GM13977 (cell line): ENCODE measurements around the gene STH.

Source experiments
- DNase-seq: peaks from one replicate; pipeline ENCODE4 v3.0.0; 2012; ENCODE audit warnings: low spot score
- in situ Hi-C: fragments of 300-500 bp; cut with MboI; formaldehyde crosslinking; loops from one replicate; pipeline ENCODE4 v1.12.0; 2022; ENCODE audit warnings: low sequenced_read_pairs, low pct_unique_long_range_greater_than_20kb, mixed read lengths, inconsistent platforms; ENCODE audit not compliant: unreplicated experiment
- TF ChIP-seq, protein P1 (sequence below): IDR thresholded peaks from 2 replicates; pipeline ENCODE4 v1.5.1; 2012; ENCODE audit warnings: mild to moderate bottlenecking, control low read depth; ENCODE audit not compliant: insufficient read depth; ENCODE audit errors: extremely low read depth, missing control alignments

Gene STH

DNA sequence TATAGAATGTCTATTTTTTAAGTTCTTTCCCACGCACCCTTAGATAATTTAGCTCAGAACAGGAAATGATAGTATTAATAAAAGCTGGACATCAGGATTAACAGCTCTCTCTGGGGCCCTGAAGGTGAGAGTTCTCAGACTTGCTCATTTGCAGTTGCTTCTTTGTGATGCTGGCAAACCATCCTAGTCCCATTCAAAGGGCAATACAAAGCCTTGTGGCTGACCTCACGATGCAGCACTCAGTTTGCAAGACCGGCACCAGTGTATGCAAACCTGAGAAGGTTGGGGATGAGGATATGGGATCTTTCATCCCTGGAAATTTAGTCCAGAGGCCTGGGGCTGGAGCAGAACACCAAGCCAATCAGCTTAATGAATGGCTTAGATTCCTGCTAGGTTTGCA, 29.3 kb downstream of the STH start:
- TF ChIP-seq, protein P1, sequence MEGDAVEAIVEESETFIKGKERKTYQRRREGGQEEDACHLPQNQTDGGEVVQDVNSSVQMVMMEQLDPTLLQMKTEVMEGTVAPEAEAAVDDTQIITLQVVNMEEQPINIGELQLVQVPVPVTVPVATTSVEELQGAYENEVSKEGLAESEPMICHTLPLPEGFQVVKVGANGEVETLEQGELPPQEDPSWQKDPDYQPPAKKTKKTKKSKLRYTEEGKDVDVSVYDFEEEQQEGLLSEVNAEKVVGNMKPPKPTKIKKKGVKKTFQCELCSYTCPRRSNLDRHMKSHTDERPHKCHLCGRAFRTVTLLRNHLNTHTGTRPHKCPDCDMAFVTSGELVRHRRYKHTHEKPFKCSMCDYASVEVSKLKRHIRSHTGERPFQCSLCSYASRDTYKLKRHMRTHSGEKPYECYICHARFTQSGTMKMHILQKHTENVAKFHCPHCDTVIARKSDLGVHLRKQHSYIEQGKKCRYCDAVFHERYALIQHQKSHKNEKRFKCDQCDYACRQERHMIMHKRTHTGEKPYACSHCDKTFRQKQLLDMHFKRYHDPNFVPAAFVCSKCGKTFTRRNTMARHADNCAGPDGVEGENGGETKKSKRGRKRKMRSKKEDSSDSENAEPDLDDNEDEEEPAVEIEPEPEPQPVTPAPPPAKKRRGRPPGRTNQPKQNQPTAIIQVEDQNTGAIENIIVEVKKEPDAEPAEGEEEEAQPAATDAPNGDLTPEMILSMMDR = no peak
- DNase-seq = no peak
- in situ Hi-C loops = no loop called here

DNA sequence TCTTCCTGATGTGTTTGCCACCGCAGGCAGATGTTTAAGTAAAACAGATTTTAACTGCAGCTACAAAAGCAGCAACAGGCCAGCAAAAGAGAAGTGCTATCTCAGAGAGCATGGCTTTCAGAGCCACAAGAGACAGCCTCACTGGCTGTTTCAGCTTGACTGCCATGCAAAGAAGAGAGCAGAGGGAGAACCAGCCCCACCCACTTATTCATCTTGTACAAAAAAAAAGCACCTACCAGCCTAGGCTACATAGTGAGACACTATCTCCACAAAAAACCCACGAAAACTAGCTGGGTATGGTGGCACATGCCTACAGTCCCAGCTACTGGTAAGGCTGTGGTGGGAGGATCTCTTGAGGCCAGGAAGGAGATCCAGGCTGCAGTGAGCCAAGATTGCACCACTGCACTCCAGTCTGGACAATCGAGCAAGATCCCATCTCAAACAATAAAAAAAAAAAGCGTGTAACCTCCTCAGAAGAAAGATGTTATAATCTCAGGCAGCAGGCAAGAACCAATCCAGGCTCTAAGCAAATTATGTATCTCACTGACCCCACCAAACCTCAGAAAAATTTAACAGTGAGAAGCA, 30.0 kb downstream of the STH start:
- TF ChIP-seq, protein P1 = no peak
- DNase-seq = no peak
- in situ Hi-C loops = no loop called here

DNA sequence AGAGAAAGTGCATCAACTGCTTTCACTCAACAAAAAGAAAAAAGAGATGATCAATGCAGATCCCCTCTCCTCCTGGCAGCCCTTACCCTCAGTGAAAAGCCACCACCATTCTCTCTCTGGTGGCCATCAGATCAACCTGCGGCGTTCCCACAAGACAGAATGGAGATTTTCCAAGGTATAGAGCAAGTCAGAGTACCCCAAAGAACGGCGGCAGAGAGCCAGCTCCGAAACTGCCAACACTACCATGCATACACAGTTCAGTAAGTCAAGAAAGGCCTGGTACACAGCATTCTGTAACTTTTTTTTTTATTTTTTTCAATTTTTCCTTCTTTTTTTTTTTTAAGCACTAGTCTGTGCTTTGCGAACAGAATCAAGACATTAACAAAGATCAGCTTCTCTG, 30.6 kb downstream of the STH start:
- no peak for DNase-seq
- in situ Hi-C loops = no loop called here
- TF ChIP-seq, protein P1 = no peak

DNA sequence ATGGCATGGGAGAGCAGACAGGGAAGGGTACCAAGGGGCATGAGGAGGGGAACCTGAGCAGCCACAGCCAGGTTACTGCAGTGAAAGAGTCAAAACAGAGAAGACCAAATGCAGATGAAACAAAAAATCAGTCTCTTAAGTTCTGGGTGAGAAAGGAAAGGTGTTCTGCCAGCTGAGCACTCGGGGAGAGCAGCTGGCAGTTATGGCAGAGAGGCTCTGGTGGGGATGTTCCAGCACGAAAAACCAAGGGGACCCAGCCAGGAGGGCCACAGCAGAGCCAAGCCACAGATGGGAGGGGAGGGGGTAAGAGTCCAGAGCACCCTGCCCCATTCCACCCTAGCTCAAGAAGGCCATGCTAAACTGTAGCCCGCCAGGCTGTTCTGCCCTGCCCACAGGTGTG, 31.7 kb downstream of the STH start:
- in situ Hi-C loops = no loop called here
- TF ChIP-seq, protein P1 = no peak
- no peak for DNase-seq

DNA sequence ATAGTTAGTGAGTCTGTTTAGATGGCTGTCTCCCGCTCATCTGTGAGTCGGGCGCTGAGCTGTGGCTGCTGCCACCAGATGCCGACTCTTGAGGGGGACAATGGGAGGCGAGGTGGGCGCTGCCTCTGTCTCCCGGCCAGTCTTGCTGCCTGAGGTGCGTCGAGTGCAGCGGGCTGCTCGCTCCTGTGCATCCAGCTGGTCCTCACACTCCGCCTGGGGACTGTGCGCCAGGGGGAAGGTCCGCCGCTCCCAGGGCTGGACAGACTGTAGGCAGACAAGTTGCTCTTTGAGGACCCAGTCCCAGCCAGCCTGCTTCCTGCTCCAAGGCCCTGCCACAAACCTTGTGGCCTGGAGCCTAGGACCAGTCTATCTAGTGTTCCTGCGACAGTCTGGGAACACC, 32.4 kb downstream of the STH start:
- DNase-seq = no peak
- in situ Hi-C loops = no loop called here
- TF ChIP-seq, protein P1 = no peak

DNA sequence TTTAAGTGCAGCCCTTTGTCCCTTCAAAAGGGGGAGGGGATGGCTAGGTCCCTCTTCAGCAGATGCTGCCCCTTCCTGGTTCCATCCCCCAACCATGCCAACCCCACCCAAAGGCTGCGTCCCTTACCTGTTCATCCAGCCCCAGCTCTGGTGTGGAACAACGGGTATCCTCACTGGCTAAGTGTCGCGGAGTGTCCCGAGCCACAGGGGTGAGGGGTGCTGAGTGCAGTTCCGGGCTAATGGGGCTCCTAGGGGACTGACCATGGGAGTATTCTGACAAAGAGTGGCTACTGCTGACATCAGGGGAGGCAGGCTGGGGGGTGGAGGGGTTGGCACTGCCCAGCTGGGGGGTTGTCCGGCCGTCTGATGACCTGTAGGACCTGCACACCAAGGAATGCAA, 32.9 kb downstream of the STH start:
- no peak for DNase-seq
- in situ Hi-C loops = no loop called here
- TF ChIP-seq, protein P1 = no peak

DNA sequence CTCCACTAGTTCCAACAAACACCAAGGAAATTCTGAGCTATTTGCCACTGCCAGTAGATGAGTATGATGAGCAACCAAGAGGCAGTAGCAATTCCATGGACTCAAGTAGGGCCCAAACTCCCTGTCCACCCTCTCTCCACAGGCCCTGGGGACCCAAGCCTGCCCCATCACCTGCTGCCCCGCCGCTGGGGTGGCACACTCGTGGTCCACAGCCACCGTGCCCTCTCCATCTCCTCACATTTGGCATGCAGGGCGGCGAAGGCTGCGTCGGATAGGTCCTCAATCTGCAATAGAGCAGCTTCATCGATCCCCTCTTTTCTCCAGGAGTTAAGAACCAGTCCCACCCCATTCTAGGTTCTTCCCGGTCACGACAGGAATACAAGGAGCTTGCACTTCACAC, 33.9 kb downstream of the STH start:
- TF ChIP-seq, protein P1 = no peak
- DNase-seq = no peak
- in situ Hi-C loops = no loop called here
